ENCODE results near the gene FAM47B.
A peak's percentile ranks its signal among the peaks of the same experiment; 100 is the strongest.

FAM47B gene

GRCh38 chrX:34956916-34957315, 14.3 kb downstream of the FAM47B start:
- Histone ChIP-seq H2AFZ (ENCODE audit: insufficient read depth, low read length, poor library complexity) (no peak overlapping the region), H3K79me2 (ENCODE audit: control insufficient read depth, insufficient read depth, low read length, poor library complexity) (no peaks in the 10 kb centered on the region), H3K9ac (ENCODE audit: low read length) (no peak overlapping the region), H3K36me3 (ENCODE audit: control insufficient read depth in 1 of 2, insufficient read depth in 2 of 2, low read length in 2 of 2) (no peaks in the 10 kb centered on the region), H4K12ac (ENCODE audit: low read depth, low read length) (no peak overlapping the region), H3K18ac (ENCODE audit: low read length) (no peak overlapping the region), H3K4me1 (ENCODE audit: control insufficient read depth in 1 of 2, insufficient read depth in 2 of 2, low read length in 2 of 2) (no peaks in the 10 kb centered on the region), H3K23ac (ENCODE audit: low read length) (no peak overlapping the region), H4K91ac (ENCODE audit: low read depth, low read length) (no peak overlapping the region), H3K4ac (ENCODE audit: low read depth, low read length) (no peak overlapping the region), H2BK5ac (ENCODE audit: low read depth, low read length, poor library complexity) (no peak overlapping the region), H2BK120ac (ENCODE audit: insufficient read depth, low read length, poor library complexity) (no peak overlapping the region), H2BK12ac (ENCODE audit: low read length) (no peak overlapping the region), H3K27me3 (ENCODE audit: insufficient read depth, low read length) (no peaks in the 10 kb centered on the region), H3K4me3 (ENCODE audit: low read depth, low read length) (no peak overlapping the region), H3K9me3 (ENCODE audit: insufficient read depth, low read depth, low read length) (no peaks in the 10 kb centered on the region), H2AK5ac (ENCODE audit: low read length) (no peak overlapping the region), H3K4me2 (ENCODE audit: low read length) (no peak overlapping the region), H4K8ac (ENCODE audit: low read depth, low read length) (no peak overlapping the region), H3K14ac (ENCODE audit: low read length) (no peak overlapping the region), H3K27ac (ENCODE audit: low read depth, low read length) (no peak overlapping the region), H3K79me1 (ENCODE audit: low read length) (no peaks in the 10 kb centered on the region)
- peak in 1 of 2 donors; percentile 7 for DNase-seq

DNA sequence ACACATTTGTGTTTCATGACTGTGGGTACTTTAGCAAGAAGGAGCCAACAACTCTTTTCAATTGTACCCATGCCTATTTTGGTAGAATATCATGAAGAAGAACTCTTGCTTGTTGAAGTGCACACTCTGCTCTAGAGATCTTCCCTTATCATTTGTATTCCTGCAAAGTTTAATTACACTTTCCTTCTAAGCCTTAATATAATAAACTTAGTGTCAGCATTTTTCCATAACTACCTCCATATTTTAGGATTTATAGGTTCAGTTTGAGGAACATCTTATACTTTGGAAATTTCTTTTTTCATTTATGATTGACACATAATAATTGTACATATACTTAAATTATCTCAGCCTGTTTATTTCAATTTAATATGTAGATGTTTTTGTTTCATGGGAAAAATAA, 19.1 kb downstream of the FAM47B start:
- Histone ChIP-seq H3K36me3 (ENCODE audit: control insufficient read depth in 1 of 2, insufficient read depth in 2 of 2, low read length in 2 of 2) (no peaks in the 10 kb centered on the region), H3K79me2 (ENCODE audit: control insufficient read depth, insufficient read depth, low read length, poor library complexity) (no peaks in the 10 kb centered on the region), H3K4me2 (ENCODE audit: low read length) (no peak overlapping the region), H2AFZ (ENCODE audit: insufficient read depth, low read length, poor library complexity) (no peak overlapping the region), H3K4me3 (ENCODE audit: low read depth, low read length) (no peak overlapping the region), H3K9ac (ENCODE audit: low read length) (no peak overlapping the region), H3K23ac (ENCODE audit: low read length) (no peak overlapping the region), H3K79me1 (ENCODE audit: low read length) (no peaks in the 10 kb centered on the region), H2AK5ac (ENCODE audit: low read length) (no peak overlapping the region), H2BK12ac (ENCODE audit: low read length) (no peak overlapping the region), H3K27me3 (ENCODE audit: insufficient read depth, low read length) (no peaks in the 10 kb centered on the region), H3K27ac (ENCODE audit: low read depth, low read length) (no peak overlapping the region), H4K12ac (ENCODE audit: low read depth, low read length) (no peak overlapping the region), H2BK5ac (ENCODE audit: low read depth, low read length, poor library complexity) (no peak overlapping the region), H4K91ac (ENCODE audit: low read depth, low read length) (no peak overlapping the region), H3K4me1 (ENCODE audit: control insufficient read depth in 1 of 2, insufficient read depth in 2 of 2, low read length in 2 of 2) (no peaks in the 10 kb centered on the region), H4K8ac (ENCODE audit: low read depth, low read length) (no peak overlapping the region), H2BK120ac (ENCODE audit: insufficient read depth, low read length, poor library complexity) (no peak overlapping the region), H3K18ac (ENCODE audit: low read length) (no peak overlapping the region), H3K4ac (ENCODE audit: low read depth, low read length) (no peak overlapping the region), H3K9me3 (ENCODE audit: insufficient read depth, low read depth, low read length) (no peaks in the 10 kb centered on the region), H3K14ac (ENCODE audit: low read length) (no peak overlapping the region)
- DNase-seq: no peak

- Histone ChIP-seq H3K18ac (ENCODE audit: low read length) (no peak overlapping the region), H2AK5ac (ENCODE audit: low read length) (no peak overlapping the region), H2AFZ (ENCODE audit: insufficient read depth, low read length, poor library complexity) (no peak overlapping the region), H3K4me2 (ENCODE audit: low read length) (no peak overlapping the region), H3K9ac (ENCODE audit: low read length) (no peak overlapping the region), H3K27me3 (ENCODE audit: insufficient read depth, low read length) (no peaks in the 10 kb centered on the region), H4K91ac (ENCODE audit: low read depth, low read length) (no peak overlapping the region), H3K4ac (ENCODE audit: low read depth, low read length) (no peak overlapping the region), H4K8ac (ENCODE audit: low read depth, low read length) (no peak overlapping the region), H4K12ac (ENCODE audit: low read depth, low read length) (no peak overlapping the region), H2BK5ac (ENCODE audit: low read depth, low read length, poor library complexity) (no peak overlapping the region), H2BK12ac (ENCODE audit: low read length) (no peak overlapping the region), H3K27ac (ENCODE audit: low read depth, low read length) (no peak overlapping the region), H3K23ac (ENCODE audit: low read length) (no peak overlapping the region), H3K9me3 (ENCODE audit: insufficient read depth, low read depth, low read length) (no peaks in the 10 kb centered on the region), H3K4me1 (ENCODE audit: control insufficient read depth in 1 of 2, insufficient read depth in 2 of 2, low read length in 2 of 2) (no peaks in the 10 kb centered on the region), H2BK120ac (ENCODE audit: insufficient read depth, low read length, poor library complexity) (no peak overlapping the region), H3K79me2 (ENCODE audit: control insufficient read depth, insufficient read depth, low read length, poor library complexity) (no peaks in the 10 kb centered on the region), H3K4me3 (ENCODE audit: low read depth, low read length) (no peak overlapping the region), H3K36me3 (ENCODE audit: control insufficient read depth in 1 of 2, insufficient read depth in 2 of 2, low read length in 2 of 2) (no peaks in the 10 kb centered on the region), H3K79me1 (ENCODE audit: low read length) (no peaks in the 10 kb centered on the region), H3K14ac (ENCODE audit: low read length) (no peak overlapping the region)
- no peak for DNase-seq
- no CpG with 5 or more reads among the region's 3 CpGs for WGBS (ENCODE audit: extremely low coverage, insufficient coverage, insufficient read length)
These were observed 29.6 kb downstream of the FAM47B start for GRCh38 chrX:34972206-34972605.

DNA sequence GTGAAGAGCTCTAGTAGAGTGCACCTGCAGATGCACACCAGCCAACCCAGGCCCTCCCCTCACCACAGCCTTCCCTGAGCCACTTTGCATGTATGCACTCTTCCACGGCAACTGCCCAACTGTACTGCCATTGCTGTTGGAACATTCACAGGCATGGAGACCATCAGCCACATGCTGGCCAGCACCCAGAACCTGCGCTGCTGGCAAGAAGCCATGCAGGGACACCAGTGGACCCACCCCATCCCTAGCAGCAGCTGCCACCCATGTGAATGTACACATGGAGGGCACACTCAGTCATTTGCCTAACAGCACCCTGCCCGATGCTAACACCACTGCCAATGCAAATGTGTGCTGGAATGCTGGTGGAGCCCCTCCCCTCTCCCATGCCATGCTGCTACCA, 35.6 kb downstream of the FAM47B start:
- H3K14ac ChIP-seq (ENCODE audit: low read length): no peak overlapping the region
- no peak overlapping the region for H3K4ac ChIP-seq (ENCODE audit: low read depth, low read length)
- no peak overlapping the region for H3K18ac ChIP-seq (ENCODE audit: low read length)
- no peak overlapping the region for H3K9ac ChIP-seq (ENCODE audit: low read length)
- H3K4me3 ChIP-seq (ENCODE audit: low read depth, low read length): no peak overlapping the region
- no peak overlapping the region for H3K23ac ChIP-seq (ENCODE audit: low read length)
- H3K9me3 ChIP-seq (ENCODE audit: insufficient read depth, low read depth, low read length): peaks cover 2% of the 10 kb centered on the region
- H3K27me3 ChIP-seq (ENCODE audit: insufficient read depth, low read length): no peaks in the 10 kb centered on the region
- no peak overlapping the region for H2BK5ac ChIP-seq (ENCODE audit: low read depth, low read length, poor library complexity)
- H3K79me2 ChIP-seq (ENCODE audit: control insufficient read depth, insufficient read depth, low read length, poor library complexity): no peaks in the 10 kb centered on the region
- H3K4me2 ChIP-seq (ENCODE audit: low read length): no peak overlapping the region
- no peak overlapping the region for H4K8ac ChIP-seq (ENCODE audit: low read depth, low read length)
- no peak overlapping the region for H3K27ac ChIP-seq (ENCODE audit: low read depth, low read length)
- H2BK12ac ChIP-seq (ENCODE audit: low read length): no peak overlapping the region
- no peak overlapping the region for H2AK5ac ChIP-seq (ENCODE audit: low read length)
- no peaks in the 10 kb centered on the region for H3K4me1 ChIP-seq (ENCODE audit: control insufficient read depth in 1 of 2, insufficient read depth in 2 of 2, low read length in 2 of 2)
- H4K12ac ChIP-seq (ENCODE audit: low read depth, low read length): no peak overlapping the region
- H3K79me1 ChIP-seq (ENCODE audit: low read length): no peaks in the 10 kb centered on the region
- no peak overlapping the region for H4K91ac ChIP-seq (ENCODE audit: low read depth, low read length)
- H3K36me3 ChIP-seq (ENCODE audit: control insufficient read depth in 1 of 2, insufficient read depth in 2 of 2, low read length in 2 of 2): no peaks in the 10 kb centered on the region
- H2AFZ ChIP-seq (ENCODE audit: insufficient read depth, low read length, poor library complexity): no peak overlapping the region
- WGBS (ENCODE audit: extremely low coverage, insufficient coverage, insufficient read length): no CpG with 5 or more reads among the region's 3 CpGs
- no peak overlapping the region for H2BK120ac ChIP-seq (ENCODE audit: insufficient read depth, low read length, poor library complexity)
- no peak for DNase-seq

DNA sequence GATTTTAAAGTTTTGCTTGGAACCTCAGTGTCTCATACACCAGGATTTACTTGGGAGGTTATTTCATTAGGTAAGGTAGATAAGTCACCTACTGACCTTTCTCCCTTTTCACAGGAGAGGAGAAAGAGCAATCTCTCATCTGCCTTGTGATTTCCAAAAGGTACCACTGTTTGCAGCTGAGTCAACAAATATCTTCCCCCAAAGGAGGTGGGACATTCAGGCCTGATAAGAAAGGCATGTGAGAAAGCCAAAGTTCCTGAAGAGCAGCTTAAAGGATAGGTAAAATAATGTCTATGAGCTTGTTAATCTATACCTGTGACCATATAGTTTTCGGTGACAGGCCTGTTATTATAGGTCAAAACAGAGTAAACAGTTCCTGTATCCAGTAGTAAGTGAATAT, 45.0 kb downstream of the FAM47B start:
- Histone ChIP-seq H2AFZ (ENCODE audit: insufficient read depth, low read length, poor library complexity) (no peak overlapping the region), H2AK5ac (ENCODE audit: low read length) (no peak overlapping the region), H3K18ac (ENCODE audit: low read length) (no peak overlapping the region), H4K91ac (ENCODE audit: low read depth, low read length) (no peak overlapping the region), H3K9me3 (ENCODE audit: insufficient read depth, low read depth, low read length) (no peaks in the 10 kb centered on the region), H2BK120ac (ENCODE audit: insufficient read depth, low read length, poor library complexity) (no peak overlapping the region), H3K14ac (ENCODE audit: low read length) (no peak overlapping the region), H3K36me3 (ENCODE audit: control insufficient read depth in 1 of 2, insufficient read depth in 2 of 2, low read length in 2 of 2) (no peaks in the 10 kb centered on the region), H4K12ac (ENCODE audit: low read depth, low read length) (no peak overlapping the region), H3K4me1 (ENCODE audit: control insufficient read depth in 1 of 2, insufficient read depth in 2 of 2, low read length in 2 of 2) (no peaks in the 10 kb centered on the region), H3K9ac (ENCODE audit: low read length) (no peak overlapping the region), H3K23ac (ENCODE audit: low read length) (no peak overlapping the region), H3K4me2 (ENCODE audit: low read length) (no peak overlapping the region), H2BK12ac (ENCODE audit: low read length) (no peak overlapping the region), H3K79me1 (ENCODE audit: low read length) (no peaks in the 10 kb centered on the region), H2BK5ac (ENCODE audit: low read depth, low read length, poor library complexity) (no peak overlapping the region), H4K8ac (ENCODE audit: low read depth, low read length) (no peak overlapping the region), H3K4me3 (ENCODE audit: low read depth, low read length) (no peak overlapping the region), H3K4ac (ENCODE audit: low read depth, low read length) (no peak overlapping the region), H3K27me3 (ENCODE audit: insufficient read depth, low read length) (no peaks in the 10 kb centered on the region), H3K27ac (ENCODE audit: low read depth, low read length) (no peak overlapping the region), H3K79me2 (ENCODE audit: control insufficient read depth, insufficient read depth, low read length, poor library complexity) (no peaks in the 10 kb centered on the region)
- no peak for DNase-seq
- WGBS (ENCODE audit: extremely low coverage, insufficient coverage, insufficient read length): no CpG with 5 or more reads among the region's 1 CpG

Data from trophoblast cell (in vitro differentiated cells and primary cell).